Prostate gland (tissue), 2 donors: Measurements from ENCODE around the gene SLC35F3. TPM values are rescaled to one million over a fixed set of nuclear protein-coding genes. Genes with fewer than 3 reads are reported as not detected.

Source experiments
- DNase-seq: peaks from one replicate; pipeline ENCODE4 v3.0.0-alpha.2; 2019; ENCODE audit warnings: low spot score
- H3K27ac ChIP-seq, 2 donors: fragments of 200-600 bp; sonication (generic); 2 replicates each; pipeline ENCODE4 v1.5.1; 2017 to 2019
- H3K27me3 ChIP-seq: fragments of 200-600 bp; sonication (generic); replicated peaks from 2 replicates; pipeline ENCODE4 v1.5.1; 2019; ENCODE audit not compliant: insufficient read depth
- H3K36me3 ChIP-seq, 2 donors: fragments of 200-600 bp; sonication (generic); 1 replicate in 1 of 2; 2 replicates in 1 of 2; pipeline versions ENCODE4 v1.5.1 to v1.8.1; 2017 to 2019
- H3K4me1 ChIP-seq: fragments of 200-600 bp; sonication (generic); replicated peaks from 2 replicates; pipeline ENCODE4 v1.5.1; 2019
- H3K4me3 ChIP-seq, 2 donors: fragments of 200-600 bp; sonication (generic); 2 replicates each; pipeline ENCODE4 v1.5.1; 2017 to 2019
- H3K9me3 ChIP-seq: fragments of 200-600 bp; sonication (generic); 2 replicates; pipeline ENCODE4 v1.5.1; 2017
- CTCF ChIP-seq, 4 experiments: fragments of 200-600 bp in 2 of 4; fragments of 450-650 bp in 2 of 4; sonication (generic) in 2 of 4; IDR thresholded peaks; 1 replicate in 3 of 4; 2 replicates in 1 of 4; pipeline ENCODE4 v1.5.1; 2016 to 2019; ENCODE audit warnings: antibody characterized with exemption in 4 of 4, mild to moderate bottlenecking in 2 of 4, moderate library complexity in 2 of 4
- POLR2A ChIP-seq: fragments of 450-650 bp; IDR thresholded peaks from one replicate; pipeline ENCODE4 v1.6.1; 2016; ENCODE audit warnings: antibody characterized with exemption, mild to moderate bottlenecking
- POLR2AphosphoS5 ChIP-seq: sonication (generic); formaldehyde crosslinking; IDR thresholded peaks from one replicate; pipeline ENCODE4 v1.6.1; 2017; ENCODE audit warnings: antibody characterized with exemption
- WGBS: methylation state at CpG from one replicate; pipeline ENCODE4 v1.1.5; 2018; 5-methylcytosine and 5-hydroxymethylcytosine counted together
- intact Hi-C: fragments of 100-400 bp; cut with DNase I; formaldehyde crosslinking; loops from one replicate; pipeline ENCODE4 v1.14.2; 2022
- total RNA-seq, 2 donors: library from RNA; depleted of rRNA; stranded (reverse); fragments of >200 nt; gene quantifications; one replicate each; pipeline ENCODE4 v1.1.0, GENCODE V29; 2016

The SLC35F3 gene
- total RNA-seq, 2 donors from 2014 or later, result 0.34 to 0.64 TPM

- Histone ChIP-seq H3K4me1 (no peaks in the 10 kb centered on the region), H3K27me3 (no peaks in the 10 kb centered on the region), H3K36me3 (no peaks in the 10 kb centered on the region), H3K27ac (no peak overlapping the region), H3K4me3 (no peak overlapping the region), H3K9me3 (no peaks in the 10 kb centered on the region)
- intact Hi-C loops, result no loop called here
- 89% methylated on average over 1 of the region's 1 CpG for WGBS
- DNase-seq, result no peak
- TF ChIP-seq POLR2AphosphoS5 (no peak), POLR2A (no peak), CTCF (IDR thresholded peaks at IDR 0.05) (no peak)
Measured at GRCh38 chr1:234279021-234279420, 374.5 kb downstream of the SLC35F3 start.

GRCh38 chr1:234280500-234280899 is 376.0 kb downstream of the SLC35F3 start:
- 89% methylated on average over 4 of the region's 4 CpGs for WGBS
- H3K27ac ChIP-seq, result no peak overlapping the region
- H3K9me3 ChIP-seq, result no peaks in the 10 kb centered on the region
- DNase-seq, result no peak
- intact Hi-C loops, result no loop called here
- H3K4me3 ChIP-seq, result no peak overlapping the region
- no peaks in the 10 kb centered on the region for H3K27me3 ChIP-seq
- TF ChIP-seq CTCF (IDR thresholded peaks at IDR 0.05) (no peak), POLR2AphosphoS5 (no peak), POLR2A (no peak)
- no peaks in the 10 kb centered on the region for H3K36me3 ChIP-seq
- no peaks in the 10 kb centered on the region for H3K4me1 ChIP-seq

- no peaks in the 10 kb centered on the region for H3K36me3 ChIP-seq
- 72% methylated on average over 12 of the region's 12 CpGs for WGBS
- H3K4me1 ChIP-seq, result no peaks in the 10 kb centered on the region
- no peaks in the 10 kb centered on the region for H3K9me3 ChIP-seq
- no peak overlapping the region for H3K4me3 ChIP-seq
- TF ChIP-seq POLR2AphosphoS5, result no peak
- H3K27ac ChIP-seq, result no peak overlapping the region
- H3K27me3 ChIP-seq, result no peaks in the 10 kb centered on the region
- DNase-seq, result no peak
- intact Hi-C loops, result no loop called here
Measured at GRCh38 chr1:234281826-234282489, 377.5 kb downstream of the SLC35F3 start.

- intact Hi-C loops, result no loop called here
- Histone ChIP-seq H3K36me3 (no peaks in the 10 kb centered on the region), H3K4me3 (no peak overlapping the region), H3K27me3 (no peaks in the 10 kb centered on the region), H3K9me3 (no peaks in the 10 kb centered on the region), H3K4me1 (no peaks in the 10 kb centered on the region), H3K27ac (no peak overlapping the region)
- no peak for DNase-seq
- no peak for TF ChIP-seq CTCF (IDR thresholded peaks at IDR 0.05)
- no peak for TF ChIP-seq POLR2A
- TF ChIP-seq POLR2AphosphoS5, result no peak
- WGBS, result 89% methylated on average over 4 of the region's 4 CpGs
Measured at GRCh38 chr1:234286206-234286605, 381.7 kb downstream of the SLC35F3 start.

GRCh38 chr1:234288946-234289345 is 384.5 kb downstream of the SLC35F3 start:
- Histone ChIP-seq H3K4me3 (no peak overlapping the region), H3K9me3 (no peaks in the 10 kb centered on the region), H3K27ac (no peak overlapping the region), H3K4me1 (no peaks in the 10 kb centered on the region), H3K36me3 (no peaks in the 10 kb centered on the region), H3K27me3 (no peaks in the 10 kb centered on the region)
- TF ChIP-seq POLR2A (no peak), POLR2AphosphoS5 (no peak), CTCF (IDR thresholded peaks at IDR 0.05) (no peak)
- intact Hi-C loops, result no loop called here
- no peak for DNase-seq
- WGBS, result 87% methylated on average over 2 of the region's 2 CpGs
